HG03469 (cell line): Measurements from ENCODE around the gene PSMC3.

Source experiments
- ATAC-seq: cut with Tn5 transposase; IDR thresholded peaks from one replicate; pipeline ENCODE4 v1.9.1; 2021; ENCODE audit warnings: mild to moderate bottlenecking, moderate library complexity, moderate number of reproducible peaks; ENCODE audit not compliant: unreplicated experiment

The PSMC3 gene

DNA sequence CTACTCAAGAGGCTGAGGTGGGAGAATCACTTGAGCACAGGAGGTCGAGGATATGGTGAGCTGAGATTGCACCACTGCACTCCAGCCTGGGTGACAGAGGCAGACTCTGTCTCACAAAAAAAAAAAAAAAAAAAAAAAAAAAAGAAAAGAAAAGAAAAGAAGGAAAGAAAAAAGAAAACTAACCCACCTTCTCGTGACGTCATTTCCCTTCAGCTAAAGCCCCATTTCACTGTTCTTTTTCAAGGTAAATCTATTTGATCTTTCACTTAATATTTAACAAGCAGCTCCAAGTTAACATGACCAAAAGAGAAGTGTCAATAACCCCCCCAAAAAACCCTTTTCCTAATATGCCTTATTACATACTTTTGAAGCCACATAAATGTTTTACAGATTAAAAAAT, 17.6 kb upstream of the PSMC3 start:
- no peak for ATAC-seq

DNA sequence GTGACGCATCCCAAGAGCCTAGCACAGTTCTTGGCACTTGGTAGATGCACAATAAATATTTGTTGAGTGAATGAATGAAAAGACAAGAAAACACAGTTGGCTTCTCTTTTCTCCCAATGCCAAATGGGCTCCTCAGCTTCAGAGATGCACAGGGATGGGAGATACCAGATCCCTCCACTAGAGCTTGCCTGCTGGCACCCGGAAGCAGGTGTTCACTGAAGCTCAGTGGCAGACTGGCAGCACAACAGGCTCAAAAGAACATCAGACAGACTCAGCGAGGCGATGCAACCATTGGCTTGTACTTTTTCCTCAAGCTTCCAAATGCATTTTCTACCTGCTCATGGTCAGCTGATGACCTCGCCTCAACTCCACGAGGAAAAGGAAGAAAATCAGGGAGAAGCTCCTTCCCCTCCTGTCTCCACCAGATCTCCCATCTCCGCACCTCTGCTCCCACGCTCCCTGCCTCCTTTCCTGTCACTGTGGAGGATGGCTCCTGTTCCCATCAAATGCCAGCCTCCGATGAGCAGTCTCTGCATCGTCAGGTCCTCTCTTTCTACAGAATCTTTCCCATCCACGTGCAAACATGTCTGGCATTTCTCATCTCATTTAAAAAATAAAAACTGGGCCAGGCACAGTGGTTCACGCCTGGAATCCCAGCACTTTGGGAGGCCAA, 16.9 kb upstream of the PSMC3 start:
- ATAC-seq = no peak

DNA sequence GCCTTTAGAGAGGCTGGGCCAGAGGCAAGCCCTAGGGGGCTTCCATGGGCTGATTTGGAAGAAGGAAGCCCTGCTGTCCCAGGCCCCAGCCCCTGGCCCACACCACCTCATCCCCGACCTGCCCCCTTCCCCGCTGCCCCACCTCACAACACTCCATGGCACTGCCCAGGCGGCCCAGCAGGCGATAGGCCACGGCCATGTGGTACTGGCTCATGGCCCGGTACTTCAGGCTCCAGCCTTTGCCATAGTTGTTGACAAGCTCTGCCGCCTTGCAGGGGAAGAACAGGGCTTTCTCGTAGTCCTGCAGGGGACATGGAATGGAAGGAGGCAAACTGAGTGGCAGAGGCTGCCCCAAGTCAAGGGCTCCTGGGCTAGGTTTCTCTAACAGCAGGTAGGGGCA, 16.3 kb upstream of the PSMC3 start:
- no peak for ATAC-seq

DNA sequence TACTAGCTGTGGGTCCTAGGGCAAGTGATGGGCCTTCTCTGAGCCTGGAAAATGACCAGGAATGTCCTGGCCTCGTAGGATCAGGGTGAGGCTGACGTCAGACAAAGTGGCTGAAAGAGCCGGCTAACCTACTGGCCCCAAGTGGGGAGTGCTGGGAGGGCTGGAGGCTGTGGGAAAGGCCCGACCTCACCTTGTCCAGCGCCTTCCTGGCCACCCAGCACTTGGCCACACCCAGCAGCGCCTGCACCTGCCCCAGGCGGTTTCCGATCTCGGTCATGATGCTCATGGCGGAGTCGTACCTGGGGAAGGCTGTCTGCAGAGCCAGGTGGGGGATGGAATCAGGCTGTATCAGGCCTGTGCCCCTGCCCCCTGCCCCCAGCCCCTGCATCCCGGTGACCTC, 15.2 kb upstream of the PSMC3 start:
- no peak for ATAC-seq

GRCh38 chr11:47440054-47440476, 13.8 kb upstream of the PSMC3 start:
- no peak for ATAC-seq

DNA sequence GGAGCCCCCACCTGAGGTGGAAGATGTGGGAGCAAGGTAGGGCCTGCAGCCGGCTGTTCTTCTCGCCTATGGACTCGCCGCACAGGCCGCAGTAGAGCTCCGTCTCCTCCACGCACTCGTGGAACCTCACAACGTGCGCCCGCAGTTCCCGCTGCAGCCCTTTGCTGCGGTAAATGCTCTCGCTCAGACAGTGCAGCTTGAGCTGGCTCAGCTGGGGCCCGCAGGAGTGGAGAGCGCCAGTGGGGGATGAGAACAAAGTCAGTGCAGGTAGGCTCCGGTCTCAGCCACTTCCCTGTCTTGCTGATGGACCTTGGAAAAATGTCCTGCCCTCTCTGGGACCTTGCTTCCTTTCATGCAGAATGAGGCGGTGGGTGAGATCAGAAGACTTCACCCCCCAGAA, 12.5 kb upstream of the PSMC3 start:
- no peak for ATAC-seq

GRCh38 chr11:47437746-47438418, 11.6 kb upstream of the PSMC3 start:
- ATAC-seq = no peak

DNA sequence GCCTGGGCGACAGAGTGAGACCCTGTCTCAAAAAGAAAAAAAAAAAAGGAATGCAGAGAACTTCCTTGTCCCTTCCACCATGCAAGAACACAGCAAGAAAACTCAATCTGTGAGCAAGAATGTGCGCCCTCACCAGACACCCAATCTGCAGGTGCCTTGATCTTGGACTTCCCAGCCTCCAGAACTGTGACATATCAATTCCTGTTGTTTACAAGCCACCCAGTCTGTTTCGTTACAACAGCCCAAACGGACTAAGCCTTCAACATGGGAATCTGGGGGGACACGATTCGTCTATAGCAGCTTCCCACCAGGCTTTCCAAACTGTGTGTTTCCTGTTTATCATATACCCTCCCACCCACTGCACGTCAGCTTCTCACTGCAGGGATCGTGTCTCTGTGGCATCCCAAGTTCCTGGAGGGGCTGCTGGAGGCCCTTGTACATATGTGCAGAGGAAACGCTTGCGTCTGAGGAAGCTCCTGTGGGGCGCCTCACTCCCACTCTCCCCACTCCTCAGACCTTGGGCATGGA, 11.0 kb upstream of the PSMC3 start:
- no peak for ATAC-seq

DNA sequence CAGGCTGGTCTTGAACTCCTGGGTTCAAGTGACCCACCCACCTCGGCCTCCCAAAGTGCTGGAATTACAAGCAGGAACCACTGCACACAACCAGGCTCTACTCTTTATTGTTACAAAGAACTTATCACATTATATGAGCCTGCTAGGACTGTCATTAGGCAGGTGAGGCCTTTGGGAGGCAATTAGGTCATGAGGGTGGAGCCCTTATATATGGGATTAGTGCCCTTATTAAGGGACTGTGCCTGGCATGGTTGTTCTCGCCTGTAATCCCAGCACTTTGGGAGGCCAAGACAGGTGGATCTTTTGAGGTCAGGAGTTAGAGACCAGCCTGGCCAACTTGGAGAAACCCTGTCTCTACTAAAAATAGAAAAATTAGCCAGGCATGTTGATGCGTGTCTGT, 10.5 kb upstream of the PSMC3 start:
- no peak for ATAC-seq

GRCh38 chr11:47435687-47436086, 9.4 kb upstream of the PSMC3 start:
- ATAC-seq = no peak

GRCh38 chr11:47434011-47434786, 8.0 kb upstream of the PSMC3 start:
- no peak for ATAC-seq

GRCh38 chr11:47433157-47433556, 6.9 kb upstream of the PSMC3 start:
- ATAC-seq = no peak

GRCh38 chr11:47431356-47432083, 5.3 kb upstream of the PSMC3 start:
- no peak for ATAC-seq

DNA sequence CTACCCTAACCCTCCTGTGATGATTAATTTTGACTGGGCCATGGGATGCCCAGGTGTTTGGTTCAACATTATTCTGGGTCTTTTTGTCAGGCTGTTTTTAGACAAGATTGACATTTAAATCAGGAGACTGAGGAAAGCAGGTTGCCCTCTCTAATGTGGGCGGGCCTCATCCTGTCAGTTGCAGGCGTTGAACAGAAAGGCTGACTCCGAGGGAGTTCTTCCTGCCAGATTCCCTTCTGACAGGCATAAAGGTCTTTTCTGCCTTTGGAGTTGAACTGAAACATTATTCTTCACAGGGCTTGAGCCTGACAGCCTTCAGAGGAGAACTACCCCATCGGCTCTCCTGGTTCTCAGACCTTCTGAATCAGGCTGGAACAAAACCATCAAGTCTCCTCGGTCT, 4.3 kb upstream of the PSMC3 start:
- no peak for ATAC-seq

- ATAC-seq = no peak
Measured at GRCh38 chr11:47425611-47426010, 628 bp downstream of the PSMC3 start.

DNA sequence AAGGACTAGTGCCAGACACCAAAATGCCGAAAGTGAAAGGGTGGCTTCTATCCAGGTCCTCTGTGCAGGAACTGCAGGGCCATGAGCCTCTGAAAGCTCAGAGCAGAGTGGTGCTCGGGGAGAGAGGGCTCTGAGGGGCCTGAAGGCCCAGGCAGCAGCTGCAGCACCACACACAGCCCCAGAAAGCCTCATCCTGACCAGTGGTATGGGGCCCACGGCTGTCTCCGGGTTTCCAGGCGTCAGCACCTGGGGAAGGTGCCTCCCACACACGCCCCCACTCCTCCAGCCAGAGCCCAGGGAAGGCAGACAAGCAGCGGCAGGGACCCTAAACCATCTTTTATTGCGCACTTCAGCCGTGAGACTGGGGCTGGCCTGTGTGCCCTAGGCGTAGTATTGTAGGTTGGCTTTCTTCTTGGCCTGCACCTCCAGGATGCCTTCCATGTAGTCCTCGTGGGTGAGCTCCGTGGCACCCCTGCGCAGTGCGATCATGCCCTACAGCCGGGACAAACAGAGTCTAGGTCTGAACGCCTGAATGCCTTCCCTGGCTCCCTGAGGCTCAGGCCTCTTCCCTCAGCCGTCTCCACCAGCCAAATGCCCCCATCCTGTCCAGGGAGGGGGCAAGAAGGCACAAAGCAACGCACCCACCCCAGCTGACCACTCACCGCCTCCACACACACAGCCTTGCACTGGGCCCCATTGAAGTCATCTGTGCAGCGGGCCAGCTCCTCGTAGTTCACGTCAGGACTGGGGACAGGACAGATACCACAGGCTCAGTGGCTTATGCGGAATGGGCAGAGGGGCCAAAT, 7.6 kb downstream of the PSMC3 start:
- ATAC-seq = no peak

DNA sequence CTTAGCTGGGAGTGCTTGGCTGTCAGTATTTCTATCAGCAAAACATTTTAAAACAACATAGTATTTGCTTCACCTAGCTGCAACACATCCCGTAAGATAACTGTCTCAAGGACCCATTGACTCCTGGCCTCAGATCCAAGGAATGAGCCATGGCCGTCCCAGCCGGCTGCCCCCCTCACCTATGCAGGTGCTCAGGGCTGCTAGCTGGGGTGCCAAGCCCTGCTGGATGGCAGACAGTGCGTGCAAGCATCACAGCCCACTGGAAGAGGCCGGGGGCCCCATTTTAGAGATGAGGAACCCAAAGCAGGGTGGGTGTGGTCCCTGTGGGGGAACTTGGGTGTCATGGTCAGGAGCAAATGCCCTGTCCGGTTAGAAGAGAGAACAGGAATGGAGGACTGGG, 8.5 kb downstream of the PSMC3 start:
- no peak for ATAC-seq

DNA sequence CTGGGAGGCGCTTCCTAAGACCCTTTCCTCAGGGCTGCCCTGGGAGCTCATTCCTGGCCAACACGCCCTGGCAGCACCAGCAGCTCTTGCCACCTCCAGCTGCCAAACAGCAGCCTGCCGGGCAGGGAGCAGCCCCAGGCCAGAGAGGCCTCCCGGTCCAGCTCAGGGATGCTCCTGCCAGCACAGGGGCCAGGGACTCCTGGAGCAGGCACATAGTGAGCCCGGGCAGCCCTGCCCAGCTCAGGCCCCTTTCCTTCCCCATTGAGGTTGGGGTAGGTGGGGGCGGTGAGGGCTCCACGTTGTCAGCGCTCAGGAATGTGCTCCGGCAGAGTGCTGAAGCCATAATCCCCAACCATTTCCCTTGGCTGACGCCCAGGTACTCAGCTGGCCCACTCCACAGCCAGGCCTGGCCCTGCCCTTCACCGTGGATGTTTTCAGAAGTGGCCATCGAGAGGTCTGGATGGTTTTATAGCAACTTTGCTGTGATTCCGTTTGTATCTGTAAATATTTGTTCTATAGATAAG, 10.2 kb downstream of the PSMC3 start:
- ATAC-seq = no peak

- no peak for ATAC-seq
Measured at GRCh38 chr11:47415091-47415854, 11.0 kb downstream of the PSMC3 start.
